ENCODE data around the gene TMEM74B. TPM values are rescaled to one million over a fixed set of nuclear protein-coding genes. Genes with fewer than 3 reads are reported as not detected.

TMEM74B gene
- total and polyA plus RNA-seq, 12 donors, result 1.5 to 17.5 (median 2.4) TPM

DNA sequence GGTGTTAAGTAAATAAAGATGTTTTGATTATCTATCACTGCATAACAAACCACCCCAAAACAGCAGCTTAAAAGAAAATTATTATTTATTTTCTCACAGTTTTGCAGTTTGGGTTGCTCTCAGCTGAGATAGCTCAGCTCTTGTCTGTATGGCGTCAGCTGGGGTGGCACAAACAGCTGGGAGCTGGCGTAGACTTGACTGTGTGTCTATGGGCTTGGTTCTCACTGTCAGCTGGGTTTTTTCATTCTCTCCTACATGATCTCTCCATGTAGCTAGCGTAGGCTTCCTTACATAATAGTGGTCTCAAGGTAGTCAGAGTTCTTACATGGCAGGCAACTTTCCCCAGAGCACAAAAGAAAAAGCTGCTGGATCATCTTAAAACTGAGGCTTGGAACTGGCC lies 6.5 kb upstream of the TMEM74B start:
- WGBS, 2 donors, result 78 to 91% methylated on average over 3 of the region's 3 CpGs
- H3K4me3 ChIP-seq, result no peak overlapping the region

DNA sequence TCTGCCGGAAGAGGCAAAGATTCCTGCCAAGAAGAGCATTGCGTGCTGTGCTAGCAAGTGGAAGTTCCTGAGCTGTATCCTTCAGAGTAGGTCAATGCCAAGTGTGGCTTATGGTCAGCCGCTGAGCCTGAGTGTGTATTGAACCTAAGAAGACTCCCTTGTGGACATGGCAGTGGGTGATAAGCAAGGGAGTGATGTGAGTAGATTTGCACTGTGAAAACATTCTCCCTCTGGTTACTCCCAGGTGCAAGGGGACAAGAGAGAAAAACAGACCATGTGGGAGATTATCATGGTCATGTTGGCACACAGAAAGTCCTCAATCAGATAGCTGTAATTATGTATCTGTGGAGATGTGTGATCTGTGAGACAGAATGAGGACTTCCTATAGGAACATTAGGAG lies 6.1 kb upstream of the TMEM74B start:
- Histone ChIP-seq H3K27me3 (peaks cover 0 to 18% (median 7%) of the 10 kb centered on the region in 7 donors), H3K27ac (no peak overlapping the region), H3K36me3 (no peaks in the 10 kb centered on the region), H3K4me1 (peaks cover 0 to 23% (median 6%) of the 10 kb centered on the region in 9 donors), H3K9me3 (no peaks in the 10 kb centered on the region), H3K4me3 (no peak overlapping the region)
- TF ChIP-seq, protein P1, sequence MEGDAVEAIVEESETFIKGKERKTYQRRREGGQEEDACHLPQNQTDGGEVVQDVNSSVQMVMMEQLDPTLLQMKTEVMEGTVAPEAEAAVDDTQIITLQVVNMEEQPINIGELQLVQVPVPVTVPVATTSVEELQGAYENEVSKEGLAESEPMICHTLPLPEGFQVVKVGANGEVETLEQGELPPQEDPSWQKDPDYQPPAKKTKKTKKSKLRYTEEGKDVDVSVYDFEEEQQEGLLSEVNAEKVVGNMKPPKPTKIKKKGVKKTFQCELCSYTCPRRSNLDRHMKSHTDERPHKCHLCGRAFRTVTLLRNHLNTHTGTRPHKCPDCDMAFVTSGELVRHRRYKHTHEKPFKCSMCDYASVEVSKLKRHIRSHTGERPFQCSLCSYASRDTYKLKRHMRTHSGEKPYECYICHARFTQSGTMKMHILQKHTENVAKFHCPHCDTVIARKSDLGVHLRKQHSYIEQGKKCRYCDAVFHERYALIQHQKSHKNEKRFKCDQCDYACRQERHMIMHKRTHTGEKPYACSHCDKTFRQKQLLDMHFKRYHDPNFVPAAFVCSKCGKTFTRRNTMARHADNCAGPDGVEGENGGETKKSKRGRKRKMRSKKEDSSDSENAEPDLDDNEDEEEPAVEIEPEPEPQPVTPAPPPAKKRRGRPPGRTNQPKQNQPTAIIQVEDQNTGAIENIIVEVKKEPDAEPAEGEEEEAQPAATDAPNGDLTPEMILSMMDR (IDR thresholded peaks at IDR 0.05), result no peak
- intact Hi-C loops (cut with DNase I), result loop anchor here in 2 of 10 donors (10.0 kb wide), 2 partner anchors 226 to 376 kb away; no protein-coding TSS in a partner anchor
- DNase-seq (no peak), ATAC-seq (no peak)
- WGBS, 2 donors, result 61 to 72% methylated on average over 3 of the region's 3 CpGs

More for the DNA sequence above, 6.5 kb upstream of the TMEM74B start:
- H3K27ac ChIP-seq, result no peak overlapping the region
- DNase-seq (no peak), ATAC-seq (no peak)
- intact Hi-C loops (cut with DNase I), result loop anchor here in 2 of 10 donors (10.0 kb wide), 2 partner anchors 226 to 376 kb away; no protein-coding TSS in a partner anchor
- peaks cover 0 to 13% (median 2%) of the 10 kb centered on the region in 7 donors for H3K27me3 ChIP-seq
- H3K36me3 ChIP-seq, result no peaks in the 10 kb centered on the region
- H3K9me3 ChIP-seq, result peaks cover 0 to 1% (median 0%) of the 10 kb centered on the region in 11 donors
- H3K4me1 ChIP-seq, result peaks cover 0 to 18% (median 4%) of the 10 kb centered on the region in 9 donors
- TF ChIP-seq, protein P1 (IDR thresholded peaks at IDR 0.05), result no peak

DNA sequence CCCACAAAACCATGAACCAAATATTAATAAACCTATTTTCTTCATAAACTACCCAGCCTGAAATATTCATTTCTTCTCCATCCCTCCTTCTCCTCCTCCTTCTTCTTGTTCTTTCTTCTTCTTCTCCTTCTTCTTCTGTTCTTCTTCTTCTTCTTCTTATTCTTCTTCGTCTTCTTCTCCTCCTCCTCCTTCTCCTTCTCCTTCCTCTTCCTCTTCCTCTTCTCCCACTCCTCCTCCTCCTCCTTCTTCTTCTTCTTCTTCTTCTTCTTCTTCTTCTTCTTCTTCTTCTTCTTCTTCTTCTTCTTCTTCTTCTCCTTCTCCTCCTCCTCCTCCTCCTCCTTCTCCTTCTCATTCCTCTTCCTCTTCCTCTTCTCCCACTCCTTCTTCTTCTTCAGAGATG lies 5.0 kb upstream of the TMEM74B start:
- Histone ChIP-seq H3K27ac (no peak overlapping the region), H3K36me3 (no peaks in the 10 kb centered on the region), H3K4me1 (peaks cover 0 to 29% (median 13%) of the 10 kb centered on the region in 9 donors), H3K4me3 (no peak overlapping the region), H3K9me3 (no peaks in the 10 kb centered on the region), H3K27me3 (peaks cover 3 to 28% (median 16%) of the 10 kb centered on the region in 7 donors)
- no peak for DNase-seq
- ATAC-seq, result no peak
- intact Hi-C loops (cut with DNase I), result loop anchor here in 3 of 10 donors (10.0 kb wide), 2 partner anchors 225 to 375 kb away; no protein-coding TSS in a partner anchor
- TF ChIP-seq, protein P1 (IDR thresholded peaks at IDR 0.05), result no peak
- 45 to 79% methylated on average over 1 of the region's 1 CpG for WGBS, 2 donors

DNA sequence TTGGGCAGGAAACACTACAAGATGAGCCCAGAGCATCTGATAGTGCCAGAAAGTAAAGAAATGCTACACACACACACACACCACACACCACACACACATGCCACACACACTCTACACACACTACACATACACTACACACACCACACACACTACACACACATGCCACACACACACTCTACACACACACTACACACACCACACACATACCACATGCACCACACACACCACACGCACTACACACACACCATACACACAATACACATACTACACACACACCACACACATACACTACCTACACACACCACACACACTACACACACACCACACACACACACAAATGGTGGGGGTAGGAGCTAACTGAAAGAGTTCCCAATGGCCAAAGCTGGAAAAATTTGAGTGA lies 3.6 kb upstream of the TMEM74B start:
- 97 to 100% methylated on average over 1 of the region's 1 CpG for WGBS, 2 donors
- no peak overlapping the region for H3K27ac ChIP-seq
- H3K27me3 ChIP-seq, result peaks cover 4 to 36% (median 27%) of the 10 kb centered on the region in 7 donors
- ATAC-seq (no peak), DNase-seq (no peak)
- TF ChIP-seq, protein P1 (IDR thresholded peaks at IDR 0.05), result no peak
- H3K4me3 ChIP-seq, result no peak overlapping the region
- H3K4me1 ChIP-seq, result peaks cover 0 to 29% (median 16%) of the 10 kb centered on the region in 9 donors
- no peaks in the 10 kb centered on the region for H3K36me3 ChIP-seq
- no peaks in the 10 kb centered on the region for H3K9me3 ChIP-seq
- intact Hi-C loops (cut with DNase I), result loop anchor here in 1 of 10 donors (10.0 kb wide), 1 partner anchor 374 kb away; no protein-coding TSS in a partner anchor
